DMS 273 treated with DMSO at 0.1 percent for 48 hours (cell line): ENCODE results near the gene ZNF516.

Source experiments
- DNase-seq: peaks from one replicate; lab custom pipeline; 2025; lab: John Stamatoyannopoulos, UW

ZNF516 gene

GRCh38 chr18:76453932-76454331, 41.1 kb downstream of the ZNF516 start:
- DNase-seq = no peak

- no peak for DNase-seq
Observed at GRCh38 chr18:76453057-76453561, 41.9 kb downstream of the ZNF516 start.

- DNase-seq = no peak
Observed at GRCh38 chr18:76452357-76452756, 42.7 kb downstream of the ZNF516 start.

GRCh38 chr18:76451396-76452331, 43.4 kb downstream of the ZNF516 start:
- no peak for DNase-seq

- DNase-seq = no peak
Observed at GRCh38 chr18:76450452-76451395, 44.3 kb downstream of the ZNF516 start.

- DNase-seq = no peak
Observed at GRCh38 chr18:76449111-76449453, 46.0 kb downstream of the ZNF516 start.

GRCh38 chr18:76448256-76449110, 46.6 kb downstream of the ZNF516 start:
- no peak for DNase-seq

GRCh38 chr18:76447258-76447890, 47.7 kb downstream of the ZNF516 start:
- no peak for DNase-seq

- no peak for DNase-seq
Observed at GRCh38 chr18:76446321-76447257, 48.5 kb downstream of the ZNF516 start.

GRCh38 chr18:76445741-76446232, 49.3 kb downstream of the ZNF516 start:
- no peak for DNase-seq

GRCh38 chr18:76445275-76445674, 49.8 kb downstream of the ZNF516 start:
- no peak for DNase-seq

- DNase-seq = no peak
Observed at GRCh38 chr18:76444446-76445105, 50.5 kb downstream of the ZNF516 start.

- no peak for DNase-seq
Observed at GRCh38 chr18:76443519-76444445, 51.3 kb downstream of the ZNF516 start.

- DNase-seq = no peak
Observed at GRCh38 chr18:76442413-76443171, 52.5 kb downstream of the ZNF516 start.

GRCh38 chr18:76441668-76442412, 53.2 kb downstream of the ZNF516 start:
- DNase-seq = no peak

- DNase-seq = no peak
Observed at GRCh38 chr18:76441002-76441667, 53.9 kb downstream of the ZNF516 start.
